ENCODE measurements around the gene ACSL3. TPM values are rescaled to one million over a fixed set of nuclear protein-coding genes. Genes with fewer than 3 reads are reported as not detected.
"Not testable (repeated sequence)": the region's sequence is repeated elsewhere in the genome, so short reads cannot be mapped to it uniquely, and the experiment has no call there.

ACSL3 gene
- total RNA-seq, 3 donors from 2014 or later (not counting 1 experiment from before 2014, with no cell fraction given), result 55.4 to 86.6 (median 66.7) TPM

DNA sequence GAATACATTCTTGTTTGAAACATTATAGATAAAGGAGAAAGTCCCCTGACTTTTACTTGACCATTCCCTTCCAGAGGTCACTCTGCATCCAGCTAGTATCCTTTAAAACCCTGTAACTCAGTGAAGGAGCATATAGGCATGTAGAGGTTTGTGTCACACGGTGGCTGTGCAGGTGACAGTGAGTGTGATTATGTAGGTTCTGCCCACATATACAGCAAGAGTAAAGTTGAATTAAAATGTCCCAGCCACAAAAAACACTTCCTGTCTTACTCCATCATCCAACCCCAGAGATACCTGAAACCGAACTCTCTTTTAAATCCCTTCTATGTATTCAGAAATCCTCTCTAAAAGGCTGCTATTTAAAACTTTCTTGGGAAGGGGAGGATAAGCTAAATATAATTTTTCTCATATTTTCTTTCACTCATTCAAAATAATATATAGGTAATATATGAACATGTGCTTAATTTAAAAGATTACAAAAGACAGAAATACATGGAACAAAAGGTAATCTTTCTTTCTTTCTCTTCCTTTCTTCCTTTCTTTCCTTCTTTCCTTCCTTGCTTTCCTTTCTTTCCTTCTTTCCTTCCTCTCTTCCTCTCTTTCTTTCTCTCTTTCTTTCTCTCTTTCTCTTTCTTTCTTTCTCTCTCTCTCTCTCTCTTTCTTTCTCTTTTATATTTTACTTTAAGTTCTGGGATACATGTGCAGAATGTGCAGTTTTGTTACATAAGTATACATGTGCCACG lies 20.6 kb upstream of the ACSL3 start:
- intact Hi-C loops (cut with micrococcal nuclease), result no loop called here
- no CpG with 5 or more reads among the region's 3 CpGs for WGBS (ENCODE audit: insufficient coverage)

DNA sequence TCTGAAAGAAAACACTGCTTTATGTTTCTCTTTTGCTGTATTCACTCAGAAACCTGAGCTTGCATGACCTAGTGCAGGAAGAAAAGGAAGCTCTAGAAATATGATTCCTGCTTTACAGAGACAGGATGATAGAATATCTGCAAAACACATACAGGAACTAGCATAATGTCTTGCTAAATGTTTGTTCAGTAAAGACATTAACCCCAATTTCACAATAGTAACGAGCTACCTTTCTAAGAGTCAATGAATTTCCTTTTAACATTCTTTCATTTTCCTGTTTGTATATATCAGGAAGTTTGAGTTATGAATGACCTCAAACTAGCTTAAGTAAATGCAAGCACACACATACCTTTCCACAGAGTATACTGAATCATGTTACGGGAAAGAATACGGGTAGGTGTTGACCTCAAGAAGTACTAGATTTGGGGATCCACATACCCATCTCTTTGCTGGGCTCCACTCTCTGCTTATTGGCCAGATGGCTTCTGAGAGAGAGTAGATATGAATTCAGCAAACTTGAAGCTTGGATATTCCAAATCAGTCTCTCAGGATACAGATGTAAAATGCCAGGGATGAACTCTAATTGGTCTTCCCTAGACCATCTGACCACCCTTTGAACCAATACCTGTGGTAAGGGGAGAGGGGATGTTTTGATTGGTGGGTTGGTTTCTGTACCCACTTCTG lies 18.2 kb upstream of the ACSL3 start:
- Histone ChIP-seq H3K4me1 (ENCODE audit: control insufficient read depth, insufficient read depth, low read length) (no peaks in the 10 kb centered on the region), H3K9me3 (ENCODE audit: control insufficient read depth, insufficient read depth, low read length) (no peaks in the 10 kb centered on the region), H3K4me3 (ENCODE audit: low read length) (no peak overlapping the region), H3K36me3 (ENCODE audit: control insufficient read depth, insufficient read depth, low read length) (no peaks in the 10 kb centered on the region), H3K27ac (ENCODE audit: low read length) (no peak overlapping the region), H3K27me3 (ENCODE audit: control insufficient read depth, insufficient read depth, low read length) (no peaks in the 10 kb centered on the region)
- intact Hi-C loops (cut with micrococcal nuclease), result no loop called here
- TF ChIP-seq, protein P1, sequence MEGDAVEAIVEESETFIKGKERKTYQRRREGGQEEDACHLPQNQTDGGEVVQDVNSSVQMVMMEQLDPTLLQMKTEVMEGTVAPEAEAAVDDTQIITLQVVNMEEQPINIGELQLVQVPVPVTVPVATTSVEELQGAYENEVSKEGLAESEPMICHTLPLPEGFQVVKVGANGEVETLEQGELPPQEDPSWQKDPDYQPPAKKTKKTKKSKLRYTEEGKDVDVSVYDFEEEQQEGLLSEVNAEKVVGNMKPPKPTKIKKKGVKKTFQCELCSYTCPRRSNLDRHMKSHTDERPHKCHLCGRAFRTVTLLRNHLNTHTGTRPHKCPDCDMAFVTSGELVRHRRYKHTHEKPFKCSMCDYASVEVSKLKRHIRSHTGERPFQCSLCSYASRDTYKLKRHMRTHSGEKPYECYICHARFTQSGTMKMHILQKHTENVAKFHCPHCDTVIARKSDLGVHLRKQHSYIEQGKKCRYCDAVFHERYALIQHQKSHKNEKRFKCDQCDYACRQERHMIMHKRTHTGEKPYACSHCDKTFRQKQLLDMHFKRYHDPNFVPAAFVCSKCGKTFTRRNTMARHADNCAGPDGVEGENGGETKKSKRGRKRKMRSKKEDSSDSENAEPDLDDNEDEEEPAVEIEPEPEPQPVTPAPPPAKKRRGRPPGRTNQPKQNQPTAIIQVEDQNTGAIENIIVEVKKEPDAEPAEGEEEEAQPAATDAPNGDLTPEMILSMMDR (IDR thresholded peaks at IDR 0.05), result no peak
- DNase-seq (no peak), ATAC-seq (no peak)
- Mint-ChIP-seq H3K4me1 (no peaks in the 10 kb centered on the region), H3K9me3 (no peaks in the 10 kb centered on the region), H3K27ac (no peak overlapping the region), H3K4me3 (no peak overlapping the region), H3K27me3 (ENCODE audit: low read depth in 2 of 2) (peaks cover 9 to 36% of the 10 kb centered on the region in 2 donors), H3K36me3 (no peaks in the 10 kb centered on the region)
- WGBS (ENCODE audit: insufficient coverage), result 94% methylated on average over 2 of the region's 3 CpGs

More for the DNA sequence above, 20.6 kb upstream of the ACSL3 start:
- no peaks in the 10 kb centered on the region for H3K9me3 ChIP-seq (ENCODE audit: control insufficient read depth, insufficient read depth, low read length)
- TF ChIP-seq, protein P1 (IDR thresholded peaks at IDR 0.05), result no peak
- H3K36me3 ChIP-seq (ENCODE audit: control insufficient read depth, insufficient read depth, low read length), result no peaks in the 10 kb centered on the region
- ATAC-seq, result no peak
- no peaks in the 10 kb centered on the region for H3K4me1 ChIP-seq (ENCODE audit: control insufficient read depth, insufficient read depth, low read length)
- Mint-ChIP-seq H3K4me3 (no peak overlapping the region), H3K36me3 (no peaks in the 10 kb centered on the region), H3K4me1 (no peaks in the 10 kb centered on the region), H3K9me3 (no peaks in the 10 kb centered on the region), H3K27ac (no peak overlapping the region), H3K27me3 (ENCODE audit: low read depth in 2 of 2) (peaks cover 17 to 43% of the 10 kb centered on the region in 2 donors)
- DNase-seq, result no peak
- no peak overlapping the region for H3K4me3 ChIP-seq (ENCODE audit: low read length)
- H3K27me3 ChIP-seq (ENCODE audit: control insufficient read depth, insufficient read depth, low read length), result no peaks in the 10 kb centered on the region
- H3K27ac ChIP-seq (ENCODE audit: low read length), result no peak overlapping the region

DNA sequence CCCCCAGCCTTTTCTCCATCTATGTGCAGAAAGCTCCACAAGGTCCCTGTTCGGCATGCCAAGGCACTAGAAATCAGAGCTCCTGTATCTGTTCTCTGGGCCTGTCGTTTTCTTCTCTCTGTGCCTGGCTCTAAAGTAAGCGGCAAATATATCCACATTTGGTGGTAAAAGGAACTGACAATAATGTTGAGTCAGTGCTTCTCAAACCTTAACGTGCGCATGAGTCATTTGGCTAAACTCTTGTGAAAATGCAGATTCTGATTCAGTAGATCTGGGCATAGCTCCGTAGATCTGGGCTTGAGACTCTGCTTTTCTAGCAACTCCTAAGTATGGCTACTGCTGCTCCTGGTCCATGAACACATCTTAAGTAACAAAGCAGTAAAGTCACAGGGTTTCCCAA lies 16.5 kb upstream of the ACSL3 start:
- Histone ChIP-seq H3K4me3 (ENCODE audit: low read length) (no peak overlapping the region), H3K27me3 (ENCODE audit: control insufficient read depth, insufficient read depth, low read length) (no peaks in the 10 kb centered on the region), H3K9me3 (ENCODE audit: control insufficient read depth, insufficient read depth, low read length) (no peaks in the 10 kb centered on the region), H3K27ac (ENCODE audit: low read length) (no peak overlapping the region), H3K4me1 (ENCODE audit: control insufficient read depth, insufficient read depth, low read length) (no peaks in the 10 kb centered on the region), H3K36me3 (ENCODE audit: control insufficient read depth, insufficient read depth, low read length) (no peaks in the 10 kb centered on the region)
- no peak overlapping the region for H3K27ac Mint-ChIP-seq
- H3K4me1 Mint-ChIP-seq, result no peaks in the 10 kb centered on the region
- no peaks in the 10 kb centered on the region for H3K36me3 Mint-ChIP-seq
- WGBS (ENCODE audit: insufficient coverage), result 78% methylated on average over 6 of the region's 6 CpGs
- TF ChIP-seq, protein P1 (IDR thresholded peaks at IDR 0.05), result no peak
- DNase-seq, result no peak
- H3K27me3 Mint-ChIP-seq (ENCODE audit: low read depth in 2 of 2), result peaks cover 10 to 41% of the 10 kb centered on the region in 2 donors
- ATAC-seq, result peak in 1 of 3 donors; percentile 49
- H3K9me3 Mint-ChIP-seq, result no peaks in the 10 kb centered on the region
- H3K4me3 Mint-ChIP-seq, result no peak overlapping the region
- intact Hi-C loops (cut with micrococcal nuclease), result no loop called here

DNA sequence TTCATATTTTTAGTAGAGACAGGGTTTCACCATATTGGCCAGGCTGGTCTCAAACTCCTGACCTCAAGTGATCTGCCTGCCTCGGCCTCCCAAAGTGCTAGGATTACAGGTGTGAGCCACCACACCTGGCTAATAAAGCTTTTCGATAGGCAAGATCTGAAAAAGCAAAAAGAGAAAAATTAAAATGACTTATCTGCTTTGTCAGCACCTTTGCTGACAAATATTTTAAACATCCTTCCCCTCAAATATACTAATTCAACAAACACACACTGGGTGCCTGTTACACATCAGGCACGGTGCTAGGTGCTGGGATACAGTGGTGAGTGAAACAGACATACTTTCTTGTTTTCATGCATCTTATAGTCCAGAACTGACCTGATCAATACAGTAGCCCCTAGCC lies 15.5 kb upstream of the ACSL3 start:
- H3K4me1 Mint-ChIP-seq; H3K27ac ChIP-seq (ENCODE audit: low read length); H3K36me3 Mint-ChIP-seq; H3K27me3 ChIP-seq (ENCODE audit: control insufficient read depth, insufficient read depth, low read length); H3K4me3 Mint-ChIP-seq; H3K4me1 ChIP-seq (ENCODE audit: control insufficient read depth, insufficient read depth, low read length); intact Hi-C loops (cut with micrococcal nuclease); H3K9me3 ChIP-seq (ENCODE audit: control insufficient read depth, insufficient read depth, low read length); H3K4me3 ChIP-seq (ENCODE audit: low read length); H3K27ac Mint-ChIP-seq; DNase-seq; ATAC-seq; H3K36me3 ChIP-seq (ENCODE audit: control insufficient read depth, insufficient read depth, low read length); H3K9me3 Mint-ChIP-seq: not testable (repeated sequence)
- WGBS (ENCODE audit: insufficient coverage), result 98% methylated on average over 3 of the region's 3 CpGs
- peaks cover 10 to 39% of the 10 kb centered on the region in 2 donors for H3K27me3 Mint-ChIP-seq (ENCODE audit: low read depth in 2 of 2)
